Glutamatergic neuron (in vitro differentiated cells): Measurements from ENCODE around the gene RIOK3. TPM values are rescaled to one million over a fixed set of nuclear protein-coding genes. Genes with fewer than 3 reads are reported as not detected.

Experiments
- DNase-seq: peaks from one replicate; pipeline ENCODE4 v3.0.0; 2022
- H3K27ac Mint-ChIP-seq: one replicate; pipeline ENCODE4 v1.8.0; 2020; ENCODE audit warnings: mild to moderate bottlenecking, mixed read lengths, inconsistent platforms; ENCODE audit not compliant: unreplicated experiment
- H3K27me3 Mint-ChIP-seq: one replicate; pipeline ENCODE4 v1.8.0; 2020; ENCODE audit warnings: mild to moderate bottlenecking, moderate library complexity, mixed read lengths, inconsistent platforms; ENCODE audit not compliant: unreplicated experiment
- H3K36me3 Mint-ChIP-seq: one replicate; pipeline ENCODE4 v1.8.0; 2020; ENCODE audit warnings: mild to moderate bottlenecking, mixed read lengths, inconsistent platforms; ENCODE audit not compliant: unreplicated experiment
- H3K4me1 Mint-ChIP-seq: one replicate; pipeline ENCODE4 v1.8.0; 2020; ENCODE audit warnings: mild to moderate bottlenecking, low read depth, mixed read lengths, inconsistent platforms; ENCODE audit not compliant: unreplicated experiment
- H3K4me3 Mint-ChIP-seq: one replicate; pipeline ENCODE4 v1.8.0; 2020; ENCODE audit warnings: mild to moderate bottlenecking, mixed read lengths, inconsistent platforms; ENCODE audit not compliant: unreplicated experiment
- H3K9me3 Mint-ChIP-seq: one replicate; pipeline ENCODE4 v1.8.0; 2020; ENCODE audit warnings: mild to moderate bottlenecking, moderate library complexity, mixed read lengths, inconsistent platforms; ENCODE audit not compliant: unreplicated experiment
- CTCF ChIP-seq: fragments of 200-600 bp; sonication (generic); IDR thresholded peaks from one replicate; pipeline ENCODE4 v1.5.0; 2021; ENCODE audit not compliant: partially characterized antibody, unreplicated experiment
- total RNA-seq: library from RNA; stranded (reverse); fragmentation: NEBNext Ultra II Directional; extraction: Animal tissue kit (Norgen Biotek cat#: 25700); gene quantifications from one replicate; pipeline ENCODE4 v1.2.1, GENCODE V29; 2021; ENCODE audit not compliant: unreplicated experiment

RIOK3 gene
- total RNA-seq, 1 donor from 2014 or later: 105 TPM

DNA sequence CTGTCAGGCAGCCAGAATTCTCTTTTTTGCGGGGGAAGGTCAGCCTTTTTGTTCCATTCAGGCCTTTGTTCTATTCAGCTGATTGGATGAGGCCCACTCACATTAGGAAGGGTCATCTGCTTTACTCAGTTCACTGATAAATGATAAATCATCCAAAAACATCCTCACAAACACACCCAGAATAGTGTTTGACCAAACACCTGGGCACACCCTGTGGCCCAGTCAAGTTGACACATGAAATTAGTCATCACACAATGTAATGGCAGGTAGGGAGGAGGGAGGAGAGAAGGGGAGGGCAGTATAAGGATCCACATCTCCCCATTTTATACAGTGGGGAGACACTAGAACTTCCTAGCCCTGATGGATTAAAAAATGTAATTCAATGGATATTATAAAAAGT is 41.9 kb downstream of the RIOK3 start:
- H3K4me3 Mint-ChIP-seq: no peak overlapping the region
- DNase-seq: no peak
- no peaks in the 10 kb centered on the region for H3K27me3 Mint-ChIP-seq
- TF ChIP-seq CTCF: no peak
- peaks cover 3% of the 10 kb centered on the region for H3K4me1 Mint-ChIP-seq
- H3K27ac Mint-ChIP-seq: no peak overlapping the region
- H3K9me3 Mint-ChIP-seq: no peaks in the 10 kb centered on the region
- H3K36me3 Mint-ChIP-seq: no peaks in the 10 kb centered on the region

- Mint-ChIP-seq H3K4me1 (peaks cover 3% of the 10 kb centered on the region), H3K4me3 (no peak overlapping the region), H3K9me3 (no peaks in the 10 kb centered on the region), H3K36me3 (no peaks in the 10 kb centered on the region), H3K27ac (no peak overlapping the region), H3K27me3 (no peaks in the 10 kb centered on the region)
- DNase-seq: no peak
- TF ChIP-seq CTCF: no peak
Observed at GRCh38 chr18:23495723-23496440, 42.8 kb downstream of the RIOK3 start.

DNA sequence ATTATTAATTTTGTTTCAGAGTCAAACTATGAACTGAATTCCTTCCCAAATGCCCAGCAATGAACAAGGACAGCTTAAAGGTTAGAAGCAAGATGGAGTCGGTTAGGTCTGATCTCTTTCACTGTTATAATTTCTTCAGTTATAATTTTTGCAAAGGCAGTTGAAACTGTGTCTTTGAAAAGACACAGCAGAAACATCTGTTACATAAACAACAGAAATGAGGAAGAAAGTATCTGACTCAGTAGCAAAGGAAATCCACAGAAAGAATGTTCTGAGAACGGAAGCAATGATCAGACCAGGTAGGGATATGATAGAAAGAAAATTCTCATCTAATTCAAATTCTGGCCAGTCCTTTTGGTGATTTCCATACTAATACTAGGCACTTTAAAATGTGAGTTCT is 45.0 kb downstream of the RIOK3 start:
- no peak for DNase-seq
- Mint-ChIP-seq H3K27me3 (no peaks in the 10 kb centered on the region), H3K4me1 (peaks cover 6% of the 10 kb centered on the region), H3K27ac (no peak overlapping the region), H3K4me3 (no peak overlapping the region), H3K36me3 (no peaks in the 10 kb centered on the region), H3K9me3 (no peaks in the 10 kb centered on the region)
- TF ChIP-seq CTCF: no peak

GRCh38 chr18:23498877-23499276 is 45.8 kb downstream of the RIOK3 start:
- H3K9me3 Mint-ChIP-seq: peaks cover 2% of the 10 kb centered on the region
- H3K27ac Mint-ChIP-seq: no peak overlapping the region
- peaks cover 7% of the 10 kb centered on the region for H3K4me1 Mint-ChIP-seq
- no peaks in the 10 kb centered on the region for H3K27me3 Mint-ChIP-seq
- no peaks in the 10 kb centered on the region for H3K36me3 Mint-ChIP-seq
- peak; percentile 77 for TF ChIP-seq CTCF
- no peak overlapping the region for H3K4me3 Mint-ChIP-seq
- peak; percentile 71 for DNase-seq

GRCh38 chr18:23499291-23499781 is 46.2 kb downstream of the RIOK3 start:
- DNase-seq: no peak
- H3K36me3 Mint-ChIP-seq: no peaks in the 10 kb centered on the region
- H3K4me1 Mint-ChIP-seq: peaks cover 11% of the 10 kb centered on the region
- H3K9me3 Mint-ChIP-seq: peaks cover 7% of the 10 kb centered on the region
- no peak overlapping the region for H3K27ac Mint-ChIP-seq
- H3K4me3 Mint-ChIP-seq: no peak overlapping the region
- no peak for TF ChIP-seq CTCF
- peaks cover 2% of the 10 kb centered on the region for H3K27me3 Mint-ChIP-seq
